Choroid plexus epithelial cell (primary cell): ENCODE measurements around the gene CRYL1.
A peak's percentile ranks its signal among the peaks of the same experiment; 100 is the strongest.

Source experiments
- DNase-seq: peaks from one replicate; pipeline ENCODE4 v3.0.0-alpha.2; 2010; ENCODE audit warnings: low read depth
- H3K4me3 ChIP-seq: 2 replicates; pipeline ENCODE4 v1.5.1; 2011; ENCODE audit warnings: low read depth, mild to moderate bottlenecking, control low read depth, low read length, moderate library complexity
- CTCF ChIP-seq: conservative IDR thresholded peaks from 2 replicates; pipeline ENCODE4 v1.5.1; 2011; ENCODE audit warnings: low read depth, mild to moderate bottlenecking, control low read depth, inconsistent platforms, low read length, moderate library complexity

Gene CRYL1

GRCh38 chr13:20477394-20477793 lies 48.3 kb downstream of the CRYL1 start:
- no peak for DNase-seq
- no peak for TF ChIP-seq CTCF
- no peak overlapping the region for H3K4me3 ChIP-seq

GRCh38 chr13:20475927-20476691 lies 49.5 kb downstream of the CRYL1 start:
- peak; percentile 79 for DNase-seq
- TF ChIP-seq CTCF: peak; percentile 5
- no peak overlapping the region for H3K4me3 ChIP-seq

- TF ChIP-seq CTCF: no peak
Measured at GRCh38 chr13:20474515-20474914, 51.1 kb downstream of the CRYL1 start.

GRCh38 chr13:20473888-20474287 lies 51.8 kb downstream of the CRYL1 start:
- no peak overlapping the region for H3K4me3 ChIP-seq
- no peak for TF ChIP-seq CTCF
- DNase-seq: no peak

More at GRCh38 chr13:20474515-20474914, 51.1 kb downstream of the CRYL1 start:
- DNase-seq: no peak
- no peak overlapping the region for H3K4me3 ChIP-seq

- no peak overlapping the region for H3K4me3 ChIP-seq
- no peak for TF ChIP-seq CTCF
- DNase-seq: no peak
Measured at GRCh38 chr13:20473139-20473538, 52.5 kb downstream of the CRYL1 start.

GRCh38 chr13:20472531-20472930 lies 53.1 kb downstream of the CRYL1 start:
- TF ChIP-seq CTCF: no peak
- no peak overlapping the region for H3K4me3 ChIP-seq
- no peak for DNase-seq

GRCh38 chr13:20470136-20470535 lies 55.5 kb downstream of the CRYL1 start:
- TF ChIP-seq CTCF: no peak
- H3K4me3 ChIP-seq: no peak overlapping the region
- DNase-seq: no peak
